Measurements from ENCODE around the gene MAST2.

DNA sequence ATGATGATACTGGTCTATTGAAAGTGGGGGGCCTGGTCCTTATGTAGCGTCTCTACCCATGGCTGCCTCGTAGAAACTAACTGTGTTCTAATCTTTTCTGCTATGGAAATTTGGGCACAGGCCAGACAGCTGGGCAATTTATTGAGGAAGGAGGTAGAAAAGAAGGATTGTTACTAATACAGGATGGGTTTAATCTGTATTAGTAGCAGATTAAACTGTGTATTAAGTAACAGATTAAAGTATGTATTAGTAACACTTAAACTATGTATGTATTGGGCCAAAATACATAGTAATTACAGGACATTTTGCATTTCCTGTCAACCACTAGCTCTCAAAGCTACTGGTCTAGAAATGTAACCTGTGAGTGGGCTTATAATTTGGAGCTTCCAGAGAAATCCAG, 142.0 kb downstream of the MAST2 start:
- TF ChIP-seq, protein P1, sequence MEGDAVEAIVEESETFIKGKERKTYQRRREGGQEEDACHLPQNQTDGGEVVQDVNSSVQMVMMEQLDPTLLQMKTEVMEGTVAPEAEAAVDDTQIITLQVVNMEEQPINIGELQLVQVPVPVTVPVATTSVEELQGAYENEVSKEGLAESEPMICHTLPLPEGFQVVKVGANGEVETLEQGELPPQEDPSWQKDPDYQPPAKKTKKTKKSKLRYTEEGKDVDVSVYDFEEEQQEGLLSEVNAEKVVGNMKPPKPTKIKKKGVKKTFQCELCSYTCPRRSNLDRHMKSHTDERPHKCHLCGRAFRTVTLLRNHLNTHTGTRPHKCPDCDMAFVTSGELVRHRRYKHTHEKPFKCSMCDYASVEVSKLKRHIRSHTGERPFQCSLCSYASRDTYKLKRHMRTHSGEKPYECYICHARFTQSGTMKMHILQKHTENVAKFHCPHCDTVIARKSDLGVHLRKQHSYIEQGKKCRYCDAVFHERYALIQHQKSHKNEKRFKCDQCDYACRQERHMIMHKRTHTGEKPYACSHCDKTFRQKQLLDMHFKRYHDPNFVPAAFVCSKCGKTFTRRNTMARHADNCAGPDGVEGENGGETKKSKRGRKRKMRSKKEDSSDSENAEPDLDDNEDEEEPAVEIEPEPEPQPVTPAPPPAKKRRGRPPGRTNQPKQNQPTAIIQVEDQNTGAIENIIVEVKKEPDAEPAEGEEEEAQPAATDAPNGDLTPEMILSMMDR (IDR thresholded peaks at IDR 0.05), result no peak
- no peak for TF ChIP-seq POLR2AphosphoS5 (IDR thresholded peaks at IDR 0.05; ENCODE audit: low read depth, low read length)
